ENCODE data around the gene OR2D2.
"Not testable (repeated sequence)": the region's sequence is repeated elsewhere in the genome, so short reads cannot be mapped to it uniquely, and the experiment has no call there.

OR2D2 gene

DNA sequence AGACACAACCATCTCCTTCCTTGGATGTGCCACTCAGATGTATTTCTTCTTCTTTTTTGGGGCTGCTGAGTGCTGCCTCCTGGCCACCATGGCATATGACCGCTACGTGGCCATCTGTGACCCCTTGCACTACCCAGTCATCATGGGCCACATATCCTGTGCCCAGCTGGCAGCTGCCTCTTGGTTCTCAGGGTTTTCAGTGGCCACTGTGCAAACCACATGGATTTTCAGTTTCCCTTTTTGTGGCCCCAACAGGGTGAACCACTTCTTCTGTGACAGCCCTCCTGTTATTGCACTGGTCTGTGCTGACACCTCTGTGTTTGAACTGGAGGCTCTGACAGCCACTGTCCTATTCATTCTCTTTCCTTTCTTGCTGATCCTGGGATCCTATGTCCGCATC, 15.4 kb downstream of the OR2D2 start:
- no peak for DNase-seq

- no peak for DNase-seq
Measured at GRCh38 chr11:6876325-6876724, 16.0 kb downstream of the OR2D2 start, which contains the start of gene OR10A4. Gene OR10A4, plus strand, starts transcription at chr11:6876625. Its CDS starts 23 bp downstream, at chr11:6876648.

DNA sequence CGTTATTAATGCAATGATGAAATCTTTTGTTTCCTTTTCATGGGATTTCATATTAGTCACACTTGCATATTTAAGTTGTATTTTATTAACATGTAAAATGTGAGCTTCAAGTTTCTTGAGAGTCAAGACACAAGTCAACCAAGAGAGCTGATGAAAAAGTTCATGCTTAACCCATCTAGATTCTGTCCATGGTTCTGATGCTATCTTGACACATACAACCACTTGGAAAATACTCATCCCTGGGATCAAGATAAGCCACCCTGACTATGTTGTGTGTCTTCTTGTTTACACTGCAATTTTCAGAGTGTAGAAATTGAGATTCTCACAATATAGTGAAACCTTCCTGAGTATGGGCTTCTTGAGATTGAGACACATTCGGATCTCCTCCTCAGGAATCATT, 16.5 kb downstream of the OR2D2 start:
- no peak for DNase-seq

- DNase-seq = no peak
Measured at GRCh38 chr11:6871278-6871677, 21.0 kb downstream of the OR2D2 start.

DNA sequence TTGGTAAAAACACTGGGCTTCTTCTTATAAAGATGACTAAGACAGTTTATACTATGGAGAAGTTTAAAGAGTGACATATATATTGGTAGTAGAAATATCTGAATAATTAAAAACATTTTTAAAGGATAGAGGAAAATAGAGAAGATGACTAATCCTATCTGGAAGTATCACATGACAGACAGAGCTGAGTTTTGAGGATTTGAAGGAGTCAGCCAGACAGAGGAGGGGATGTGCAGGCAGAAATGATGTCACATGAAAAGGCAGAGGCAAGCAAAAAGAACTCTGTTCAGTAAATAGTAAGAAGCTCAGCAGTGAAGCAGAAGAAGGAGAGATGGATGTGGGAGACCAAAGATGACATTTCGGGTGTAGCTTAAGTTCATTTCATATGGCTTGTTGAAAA, 27.9 kb downstream of the OR2D2 start:
- DNase-seq = no peak

DNA sequence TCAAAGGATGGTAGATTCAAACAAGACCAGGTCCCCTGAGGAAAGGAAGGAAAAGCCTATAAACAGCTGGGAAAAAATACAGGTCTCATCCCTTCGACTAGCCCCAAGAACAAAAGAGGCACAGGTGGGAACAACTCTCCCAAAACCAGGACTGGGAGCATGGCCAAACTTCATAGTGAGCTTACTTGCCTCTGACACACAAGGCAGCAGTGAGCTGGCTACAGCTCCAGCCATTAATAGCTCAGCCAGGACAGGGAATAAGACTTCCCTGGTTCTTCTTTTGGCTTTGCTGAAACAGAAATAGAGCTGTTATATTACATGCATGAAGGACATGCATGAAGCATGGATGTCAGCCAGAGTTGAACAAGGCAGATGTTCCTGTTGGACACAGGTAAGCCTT, 29.3 kb downstream of the OR2D2 start, which contains the start of gene OR10A2:
TSS of gene OR10A2 (plus strand) at position 97 of the 400 bp plus-strand sequence. CDS start 6,698 bp downstream, outside the sequence.
- no peak for DNase-seq

- DNase-seq = no peak
Measured at GRCh38 chr11:6856871-6857270, 35.4 kb downstream of the OR2D2 start.

- DNase-seq = no peak
Measured at GRCh38 chr11:6855971-6856541, 36.2 kb downstream of the OR2D2 start.

GRCh38 chr11:6854801-6855200, 37.5 kb downstream of the OR2D2 start:
- not testable (repeated sequence) for DNase-seq

GRCh38 chr11:6850526-6850925, 41.8 kb downstream of the OR2D2 start:
- no peak for DNase-seq

DNA sequence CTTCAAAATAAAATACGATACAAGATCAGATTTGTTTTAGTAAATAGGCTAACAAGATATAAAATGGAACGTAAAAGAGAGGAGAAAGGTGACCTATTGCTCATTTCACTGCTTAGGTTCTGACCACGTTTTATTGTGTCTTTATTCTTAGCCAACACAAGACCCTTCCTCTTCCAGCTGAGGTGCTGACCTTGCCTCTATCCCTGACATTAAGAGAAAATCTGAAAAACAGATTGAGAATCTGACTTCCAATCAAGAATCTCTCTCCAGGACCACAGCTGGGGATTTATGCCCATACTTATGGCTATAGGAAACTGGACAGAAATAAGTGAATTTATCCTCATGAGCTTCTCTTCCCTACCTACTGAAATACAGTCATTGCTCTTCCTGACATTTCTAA, 46.9 kb downstream of the OR2D2 start, which contains the start of gene OR10A5:
TSS of gene OR10A5 (plus strand) at position 301 of the 400 bp plus-strand sequence. CDS start at position 301, 0 bp downstream.
- no peak for DNase-seq

GRCh38 chr11:6844356-6844755, 47.9 kb downstream of the OR2D2 start:
- no peak for DNase-seq

GRCh38 chr11:6843670-6844069, 48.6 kb downstream of the OR2D2 start:
- DNase-seq = no peak

DNA sequence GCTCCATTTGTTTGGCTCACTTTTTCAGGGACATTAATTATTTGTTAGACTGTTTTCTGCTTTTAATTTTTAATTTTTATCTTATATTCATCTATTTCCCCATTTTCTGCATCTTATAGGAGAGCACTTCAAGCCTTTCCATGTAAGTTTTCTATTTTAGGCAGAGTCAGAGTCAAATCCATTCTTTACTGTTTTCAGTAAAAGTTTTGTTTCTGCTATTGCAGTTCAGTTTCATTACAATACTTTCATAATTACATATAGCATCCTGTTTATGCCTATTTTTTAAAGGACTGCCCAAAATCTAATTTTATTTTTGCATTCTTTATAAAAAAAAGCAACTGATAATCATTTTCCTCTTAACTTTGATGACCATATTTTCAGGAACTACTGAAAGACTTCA, 50.6 kb downstream of the OR2D2 start:
- no peak for DNase-seq

Data from activated T-cell treated with anti-CD3 and anti-CD28 coated beads, Interleukin-2, amount 50 U/mL, for 1 hour (primary cell).